H1 (cell line): ENCODE measurements around the gene CMBL. TPM values are rescaled to one million over a fixed set of nuclear protein-coding genes. Genes with fewer than 3 reads are reported as not detected.

Experiments used
- GABPA ChIP-seq: IDR thresholded peaks from 2 replicates; pipeline ENCODE4 v1.6.1; 2011; ENCODE audit warnings: mild to moderate bottlenecking, low read length, moderate library complexity, borderline replicate concordance; ENCODE audit not compliant: insufficient read depth
- polyA plus RNA-seq, 7 experiments: library from polyadenylated mRNA; depleted of rRNA in 3 of 7; stranded (reverse) in 5 of 7; unstranded in 2 of 7; fragments of >200 nt in 5 of 7; fragments of 200-250 nt in 2 of 7; gene quantifications; 1 replicate in 5 of 7; 2 replicates in 1 of 7; 4 replicates in 1 of 7; pipeline versions ENCODE4 v1.2.1 to v1.2.3, GENCODE V29; 2011 to 2013; ENCODE audit warnings: missing spikeins in 2 of 7, mixed read lengths in 2 of 7
- total RNA-seq: library from RNA; stranded (reverse); fragmentation: NEBNext Ultra II Directional; extraction: Animal tissue kit (Norgen Biotek cat#: 25700); gene quantifications from 2 replicates; pipeline ENCODE4 v1.2.1, GENCODE V29; 2021

Gene CMBL
- total and polyA plus RNA-seq, 2 of the 8 experiments (the other 6 are each of a cell fraction or from before 2014, with no cell fraction given), result 27.9 to 32.1 TPM

DNA sequence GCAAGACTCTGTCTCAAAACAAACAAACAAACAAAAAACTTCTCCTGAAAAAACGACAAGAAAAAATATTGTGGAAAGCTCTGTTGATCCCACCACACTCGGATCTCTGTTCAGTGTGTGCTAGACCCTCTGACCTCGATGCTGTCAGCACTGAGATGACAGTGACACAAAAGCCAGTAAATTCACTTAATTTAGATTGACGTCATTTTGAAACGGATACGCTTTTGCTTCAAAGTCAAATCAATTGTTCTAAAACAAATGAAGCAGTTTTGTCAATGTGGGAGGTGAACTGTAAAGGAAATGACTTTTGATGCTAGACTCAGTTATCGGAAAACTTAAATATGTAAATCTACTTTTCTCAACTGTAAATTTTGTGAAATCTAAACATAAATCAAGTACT, 31.0 kb downstream of the CMBL start (continued):
- no peak for TF ChIP-seq GABPA
